ENCODE measurements around the gene ZNF80. TPM values are rescaled to one million over a fixed set of nuclear protein-coding genes. Genes with fewer than 3 reads are reported as not detected.

The ZNF80 gene
- polyA plus RNA-seq, 1 experiment: not detected

- TF ChIP-seq CTCF (IDR thresholded peaks at IDR 0.05; ENCODE audit: insufficient read depth, low read depth, low read length): no peak
- Histone ChIP-seq H3K36me3 (ENCODE audit: control insufficient read depth, insufficient read depth, low read length) (no peaks in the 10 kb centered on the region), H3K4me3 (ENCODE audit: low read depth, low read length) (no peak overlapping the region), H3K27me3 (ENCODE audit: control insufficient read depth, insufficient read depth, low read length) (no peaks in the 10 kb centered on the region; the same call in 1 of the 2 replicates)
- ChIA-PET CTCF (no interaction called here), POLR2A (interaction anchor here (0.5 kb wide), 1 partner anchor 36 kb away, joined by 3 read pairs; no protein-coding TSS in a partner anchor)
- no peak for DNase-seq (ENCODE audit: low read depth)
Measured at GRCh38 chr3:114212646-114213045, 24.7 kb downstream of the ZNF80 start.

GRCh38 chr3:114207768-114208167 lies 29.6 kb downstream of the ZNF80 start:
- Histone ChIP-seq H3K4me3 (ENCODE audit: low read depth, low read length) (no peak overlapping the region), H3K36me3 (ENCODE audit: control insufficient read depth, insufficient read depth, low read length) (no peaks in the 10 kb centered on the region), H3K27me3 (ENCODE audit: control insufficient read depth, insufficient read depth, low read length) (no peaks in the 10 kb centered on the region; the same call in 1 of the 2 replicates)
- CTCF ChIA-PET: no interaction called here
- TF ChIP-seq CTCF (IDR thresholded peaks at IDR 0.05; ENCODE audit: insufficient read depth, low read depth, low read length): no peak
- POLR2A ChIA-PET: no interaction called here
- no peak for DNase-seq (ENCODE audit: low read depth)

GRCh38 chr3:114206342-114206741 lies 31.0 kb downstream of the ZNF80 start:
- CTCF ChIA-PET: interaction anchor here (0.6 kb wide), 1 partner anchor 1327 kb away, joined by 3 read pairs; no protein-coding TSS in a partner anchor
- DNase-seq (ENCODE audit: low read depth): no peak
- H3K4me3 ChIP-seq (ENCODE audit: low read depth, low read length): no peak overlapping the region
- H3K27me3 ChIP-seq (ENCODE audit: control insufficient read depth, insufficient read depth, low read length): no peaks in the 10 kb centered on the region
- no peaks in the 10 kb centered on the region for H3K36me3 ChIP-seq (ENCODE audit: control insufficient read depth, insufficient read depth, low read length)
- POLR2A ChIA-PET: no interaction called here
- TF ChIP-seq CTCF (IDR thresholded peaks at IDR 0.05; ENCODE audit: insufficient read depth, low read depth, low read length): no peak

GRCh38 chr3:114205541-114205940 lies 31.8 kb downstream of the ZNF80 start:
- CTCF ChIA-PET: no interaction called here
- no peak for TF ChIP-seq CTCF (IDR thresholded peaks at IDR 0.05; ENCODE audit: insufficient read depth, low read depth, low read length)
- Histone ChIP-seq H3K4me3 (ENCODE audit: low read depth, low read length) (no peak overlapping the region), H3K27me3 (ENCODE audit: control insufficient read depth, insufficient read depth, low read length) (no peaks in the 10 kb centered on the region), H3K36me3 (ENCODE audit: control insufficient read depth, insufficient read depth, low read length) (no peaks in the 10 kb centered on the region)
- POLR2A ChIA-PET: no interaction called here
- DNase-seq (ENCODE audit: low read depth): no peak

GRCh38 chr3:114194750-114195149 lies 42.6 kb downstream of the ZNF80 start:
- ChIA-PET CTCF (no interaction called here), POLR2A (interaction anchor here (0.6 kb wide), 1 partner anchor 280 kb away, joined by 3 read pairs; no protein-coding TSS in a partner anchor)
- no peak for DNase-seq (ENCODE audit: low read depth)
- Histone ChIP-seq H3K4me3 (ENCODE audit: low read depth, low read length) (no peak overlapping the region), H3K27me3 (ENCODE audit: control insufficient read depth, insufficient read depth, low read length) (no peaks in the 10 kb centered on the region; the same call in 1 of the 2 replicates), H3K36me3 (ENCODE audit: control insufficient read depth, insufficient read depth, low read length) (no peaks in the 10 kb centered on the region)
- no peak for TF ChIP-seq CTCF (IDR thresholded peaks at IDR 0.05; ENCODE audit: insufficient read depth, low read depth, low read length)

Measured in BJ (cell line).